HCT116 (cell line): ENCODE data around the gene NKAIN4. TPM values are rescaled to one million over a fixed set of nuclear protein-coding genes. Genes with fewer than 3 reads are reported as not detected.

Experiments used
- ATAC-seq: fragments of 200-7000 bp; cut with Tn5 transposase; 2 replicates; pipeline ENCODE4 v1.9.1; 2020; ENCODE audit warnings: mild to moderate bottlenecking, moderate library complexity
- BruUV-seq: library from RNA; stranded (reverse); fragments of 400-500 nt; replicated peaks from 2 replicates; lab custom pipeline; 2021; lab: Mats Ljungman, UMichigan
- CTCF ChIA-PET: fragments of 300-600 bp; sonication (Branson Sonifier 250); formaldehyde crosslinking; loops from one replicate; lab custom pipeline; 2021; ENCODE audit warnings: antibody characterized with exemption; lab: Charles Lee
- POLR2A ChIA-PET: fragments of 300-600, 350-600 bp; sonication (Branson Sonifier 250); formaldehyde crosslinking; loops from one replicate; lab custom pipeline; 2021; ENCODE audit warnings: antibody characterized with exemption; lab: Charles Lee
- RAD21 ChIA-PET, 2 experiments: fragments of 300-600 bp; sonication (Branson Sonifier 250); formaldehyde crosslinking; loops; one replicate each; lab custom pipeline; 2023; ENCODE audit warnings: low total read pairs in 2 of 2; ENCODE audit not compliant: uncharacterized antibody in 2 of 2, unreplicated experiment in 2 of 2, low non-redundant PET in 1 of 2; lab: Charles Lee
- DNase-seq: peaks from one replicate; pipeline ENCODE4 v3.0.0-alpha.2; 2010; ENCODE audit warnings: low read depth, low spot score
- H2AFZ ChIP-seq: fragments of 200-600 bp; shearing (Covaris generic), sonication (generic); 2 replicates; pipeline ENCODE4 v1.6.1; 2017; ENCODE audit warnings: low read depth, mixed run types, mixed read lengths, antibody characterized with exemption, low read length; ENCODE audit not compliant: poor library complexity, severe bottlenecking
- H3K27ac ChIP-seq: 2 replicates; pipeline ENCODE4 v1.5.1; 2012; ENCODE audit warnings: low read depth, low read length
- H3K27me3 ChIP-seq: fragments of 200-600 bp; sonication (generic); 2 replicates; pipeline ENCODE4 v1.6.1; 2016; ENCODE audit warnings: mixed run types, low read length, mixed read lengths; ENCODE audit not compliant: insufficient read depth
- H3K36me3 ChIP-seq, 2 experiments: fragments of 200-500 bp in 1 of 2; fragments of 200-600 bp in 1 of 2; sonication (Bioruptor generic) in 1 of 2; sonication (generic) in 1 of 2; 2 replicates each; pipeline versions ENCODE4 v1.5.1 to v1.6.1; 2014 to 2016; ENCODE audit warnings: low read length in 2 of 2, inconsistent platforms in 1 of 2, mixed read lengths in 1 of 2, mixed run types in 1 of 2; ENCODE audit not compliant: insufficient read depth in 2 of 2, control insufficient read depth in 1 of 2
- H3K4me1 ChIP-seq, 2 experiments: fragments of 200-600 bp in 1 of 2; sonication (generic) in 1 of 2; 2 replicates each; pipeline versions ENCODE4 v1.5.1 to v1.6.1; 2012 to 2017; ENCODE audit warnings: low read length in 2 of 2, inconsistent platforms in 1 of 2, mild to moderate bottlenecking in 1 of 2, mixed read lengths in 1 of 2, mixed run types in 1 of 2, moderate library complexity in 1 of 2; ENCODE audit not compliant: insufficient read depth in 2 of 2, control insufficient read depth in 1 of 2
- H3K4me2 ChIP-seq: fragments of 200-600 bp; sonication (generic); 2 replicates; pipeline ENCODE4 v1.6.1; 2017; ENCODE audit warnings: mixed run types, low read length, mixed read lengths
- H3K4me3 ChIP-seq, 2 experiments: fragments of 200-600 bp in 1 of 2; sonication (generic) in 1 of 2; replicated peaks in 1 of 2; 2 replicates each; pipeline ENCODE4 v1.5.1; 2011 to 2016; ENCODE audit warnings: low read length in 2 of 2, control low read depth in 1 of 2, low read depth in 1 of 2, mild to moderate bottlenecking in 1 of 2, mixed read lengths in 1 of 2, mixed run types in 1 of 2
- H3K79me2 ChIP-seq: fragments of 200-600 bp; sonication (generic); 2 replicates; pipeline ENCODE4 v1.6.1; 2017; ENCODE audit warnings: mild to moderate bottlenecking, mixed run types, low read length, moderate library complexity, mixed read lengths; ENCODE audit not compliant: insufficient read depth
- H3K9ac ChIP-seq: fragments of 200-600 bp; sonication (generic); 2 replicates; pipeline ENCODE4 v1.6.1; 2016; ENCODE audit warnings: low read length, mixed read lengths
- H3K9me2 ChIP-seq: fragments of 200-600 bp; sonication (generic), shearing (Covaris generic); 2 replicates; pipeline ENCODE4 v1.6.1; 2017; ENCODE audit warnings: mixed run types, mild to moderate bottlenecking, moderate library complexity; ENCODE audit not compliant: insufficient read depth
- H3K9me3 ChIP-seq, 2 experiments: fragments of 200-500 bp in 1 of 2; fragments of 200-600 bp in 1 of 2; sonication (Bioruptor generic) in 1 of 2; sonication (generic) in 1 of 2; 2 replicates each; pipeline ENCODE4 v1.6.1; 2014 to 2017; ENCODE audit warnings: low read length in 2 of 2, mixed read lengths in 2 of 2, inconsistent platforms in 1 of 2, low read depth in 1 of 2, mild to moderate bottlenecking in 1 of 2, mixed run types in 1 of 2, moderate library complexity in 1 of 2; ENCODE audit not compliant: control insufficient read depth in 1 of 2, insufficient read depth in 1 of 2
- H4K20me1 ChIP-seq: fragments of 200-600 bp; sonication (generic), shearing (Covaris generic); 2 replicates; pipeline ENCODE4 v1.6.1; 2017; ENCODE audit warnings: mixed run types, mild to moderate bottlenecking, moderate library complexity; ENCODE audit not compliant: insufficient read depth
- CBX3 ChIP-seq: IDR thresholded peaks from 2 replicates; pipeline ENCODE4 v1.6.1; 2012; ENCODE audit warnings: low read depth
- CEBPB ChIP-seq: IDR thresholded peaks from 2 replicates; pipeline ENCODE4 v1.6.1; 2012; ENCODE audit warnings: low read depth
- EZH2 ChIP-seq: fragments of 200-600 bp; sonication (generic); IDR thresholded peaks from 2 replicates; pipeline ENCODE4 v1.6.1; 2017; ENCODE audit warnings: antibody characterized with exemption, mixed run types
- EZH2phosphoT487 ChIP-seq: fragments of 200-600 bp; IDR thresholded peaks from 2 replicates; pipeline ENCODE4 v1.6.1; 2018; ENCODE audit warnings: antibody characterized with exemption, borderline replicate concordance
- POLR2AphosphoS5 ChIP-seq: IDR thresholded peaks from 2 replicates; pipeline ENCODE4 v1.6.1; 2011; ENCODE audit warnings: mild to moderate bottlenecking, low read depth, low read length, moderate library complexity
- RAD21 ChIP-seq: IDR thresholded peaks from 2 replicates; pipeline ENCODE4 v1.6.1; 2012; ENCODE audit warnings: low read depth, mild to moderate bottlenecking
- TCF7L2 ChIP-seq: IDR thresholded peaks from 2 replicates; pipeline ENCODE4 v1.7.0; 2011; ENCODE audit warnings: borderline replicate concordance, inconsistent platforms; ENCODE audit not compliant: insufficient read depth, insufficient read length; ENCODE audit errors: extremely low read depth
- YY1 ChIP-seq: IDR thresholded peaks from 2 replicates; pipeline ENCODE4 v1.6.1; 2011; ENCODE audit warnings: low read length, low read depth, moderate library complexity, mild to moderate bottlenecking; ENCODE audit not compliant: insufficient replicate concordance; ENCODE audit errors: extremely low read depth
- ZNF274 ChIP-seq: fragments of 200-500 bp; sonication (Bioruptor generic); IDR thresholded peaks from 2 replicates; pipeline ENCODE4 v1.6.1; 2014; ENCODE audit warnings: mild to moderate bottlenecking, low read depth, low read length, inconsistent platforms
- intact Hi-C: fragments of 100-400 bp; cut with micrococcal nuclease; formaldehyde crosslinking; loops from 2 replicates; pipeline ENCODE4 v1.10.0; 2022
- total RNA-seq: library from RNA; stranded (reverse); gene quantifications from one replicate; pipeline ENCODE4 v1.2.1, GENCODE V29; 2021; ENCODE audit not compliant: unreplicated experiment
- TF ChIP-seq, protein P1 (sequence below), 3 experiments: fragments of 200-600 bp in 1 of 3; sonication (generic) in 1 of 3; IDR thresholded peaks in 2 of 3; conservative IDR thresholded peaks in 1 of 3; 2 replicates each; pipeline ENCODE4 v1.5.1; 2012 to 2017; ENCODE audit warnings: low read depth in 2 of 3, low read length in 2 of 3, antibody characterized with exemption in 1 of 3, borderline replicate concordance in 1 of 3, control low read depth in 1 of 3, mild to moderate bottlenecking in 1 of 3, mixed read lengths in 1 of 3, mixed run types in 1 of 3, moderate library complexity in 1 of 3; ENCODE audit not compliant: insufficient read depth in 1 of 3
- TF ChIP-seq, protein P2 (sequence below): IDR thresholded peaks from 2 replicates; pipeline ENCODE4 v1.6.1; 2012
- TF ChIP-seq, protein P3 (sequence below): IDR thresholded peaks from 2 replicates; pipeline ENCODE4 v1.6.1; 2012; ENCODE audit warnings: low read depth

Gene NKAIN4
- total RNA-seq, 1 experiment from 2014 or later, result not detected

DNA sequence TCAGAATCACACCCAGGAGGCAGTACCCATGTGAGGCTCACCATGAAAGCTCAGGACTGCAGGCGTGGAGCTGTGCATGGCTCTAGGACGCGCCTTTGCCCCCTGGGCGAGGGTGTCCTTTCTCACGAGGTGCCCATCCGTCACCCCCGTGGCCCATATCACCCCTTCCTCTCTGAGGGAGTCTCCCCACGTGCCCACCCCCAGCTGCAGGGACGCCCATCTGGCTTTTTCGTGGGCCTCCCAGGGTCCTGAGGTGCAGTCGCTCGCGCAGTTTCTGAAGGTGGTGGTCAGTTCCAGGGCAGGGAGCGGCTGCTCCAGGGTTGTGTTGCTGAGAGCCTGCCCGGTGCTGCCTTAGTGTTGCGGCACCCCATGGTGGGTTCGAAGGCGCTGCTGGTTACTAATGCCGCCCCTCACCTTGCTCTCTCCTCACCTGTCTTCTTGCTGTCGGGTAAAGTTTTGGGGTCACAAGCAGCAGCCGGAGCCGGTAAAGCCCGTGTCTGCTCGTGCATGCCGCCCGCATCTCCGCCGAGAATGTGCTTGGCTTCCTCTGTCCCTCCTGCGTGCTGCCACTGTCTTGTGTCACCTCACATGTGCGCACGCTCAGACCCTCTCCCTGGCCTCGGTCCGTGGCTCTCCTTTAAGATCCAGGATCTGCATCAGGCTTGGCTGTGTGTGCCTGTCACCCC is 29.3 kb upstream of the NKAIN4 start:
- no TSS peak for BruUV-seq
- intact Hi-C loops, result no loop called here
- POLR2A ChIA-PET, result no interaction called here

More for the DNA sequence above, 29.3 kb upstream of the NKAIN4 start:
- Histone ChIP-seq H3K4me2 (no peak overlapping the region), H3K27ac (no peak overlapping the region), H3K9me3 (no peaks in the 10 kb centered on the region), H3K27me3 (no peaks in the 10 kb centered on the region), H3K4me1 (no peaks in the 10 kb centered on the region), H3K79me2 (no peaks in the 10 kb centered on the region), H3K9ac (no peak overlapping the region), H3K36me3 (peaks cover 7 to 20% of the 10 kb centered on the region in 2 experiments; a peak in 3 of 4 replicates), H2AFZ (no peak overlapping the region), H3K4me3 (no peak overlapping the region), H3K9me2 (no peaks in the 10 kb centered on the region), H4K20me1 (no peaks in the 10 kb centered on the region)
- CTCF ChIA-PET, result interaction anchor here (1.7 kb wide), 1 partner anchor 60 kb away, joined by 7 read pairs; no protein-coding TSS in a partner anchor
- ATAC-seq (no peak), DNase-seq (no peak)
- RAD21 ChIA-PET, result no interaction called here
- no peak for TF ChIP-seq EZH2phosphoT487
- no peak for TF ChIP-seq POLR2AphosphoS5
- TF ChIP-seq CBX3, result no peak
- TF ChIP-seq CEBPB, result no peak
- TF ChIP-seq, protein P1, sequence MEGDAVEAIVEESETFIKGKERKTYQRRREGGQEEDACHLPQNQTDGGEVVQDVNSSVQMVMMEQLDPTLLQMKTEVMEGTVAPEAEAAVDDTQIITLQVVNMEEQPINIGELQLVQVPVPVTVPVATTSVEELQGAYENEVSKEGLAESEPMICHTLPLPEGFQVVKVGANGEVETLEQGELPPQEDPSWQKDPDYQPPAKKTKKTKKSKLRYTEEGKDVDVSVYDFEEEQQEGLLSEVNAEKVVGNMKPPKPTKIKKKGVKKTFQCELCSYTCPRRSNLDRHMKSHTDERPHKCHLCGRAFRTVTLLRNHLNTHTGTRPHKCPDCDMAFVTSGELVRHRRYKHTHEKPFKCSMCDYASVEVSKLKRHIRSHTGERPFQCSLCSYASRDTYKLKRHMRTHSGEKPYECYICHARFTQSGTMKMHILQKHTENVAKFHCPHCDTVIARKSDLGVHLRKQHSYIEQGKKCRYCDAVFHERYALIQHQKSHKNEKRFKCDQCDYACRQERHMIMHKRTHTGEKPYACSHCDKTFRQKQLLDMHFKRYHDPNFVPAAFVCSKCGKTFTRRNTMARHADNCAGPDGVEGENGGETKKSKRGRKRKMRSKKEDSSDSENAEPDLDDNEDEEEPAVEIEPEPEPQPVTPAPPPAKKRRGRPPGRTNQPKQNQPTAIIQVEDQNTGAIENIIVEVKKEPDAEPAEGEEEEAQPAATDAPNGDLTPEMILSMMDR (IDR thresholded peaks at IDR 0.05 in 2 of 3, conservative IDR thresholded peaks at IDR 0.05 in 1 of 3; ENCODE audit: borderline replicate concordance in 1 of 3, insufficient read depth in 1 of 3, low read depth in 2 of 3, low read length in 2 of 3), result no peak
- TF ChIP-seq EZH2, result no peak
- TF ChIP-seq, protein P2, sequence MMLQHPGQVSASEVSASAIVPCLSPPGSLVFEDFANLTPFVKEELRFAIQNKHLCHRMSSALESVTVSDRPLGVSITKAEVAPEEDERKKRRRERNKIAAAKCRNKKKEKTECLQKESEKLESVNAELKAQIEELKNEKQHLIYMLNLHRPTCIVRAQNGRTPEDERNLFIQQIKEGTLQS, result no peak
- no peak for TF ChIP-seq RAD21
- TF ChIP-seq YY1, result no peak
- TF ChIP-seq ZNF274, result no peak
- TF ChIP-seq, protein P3, sequence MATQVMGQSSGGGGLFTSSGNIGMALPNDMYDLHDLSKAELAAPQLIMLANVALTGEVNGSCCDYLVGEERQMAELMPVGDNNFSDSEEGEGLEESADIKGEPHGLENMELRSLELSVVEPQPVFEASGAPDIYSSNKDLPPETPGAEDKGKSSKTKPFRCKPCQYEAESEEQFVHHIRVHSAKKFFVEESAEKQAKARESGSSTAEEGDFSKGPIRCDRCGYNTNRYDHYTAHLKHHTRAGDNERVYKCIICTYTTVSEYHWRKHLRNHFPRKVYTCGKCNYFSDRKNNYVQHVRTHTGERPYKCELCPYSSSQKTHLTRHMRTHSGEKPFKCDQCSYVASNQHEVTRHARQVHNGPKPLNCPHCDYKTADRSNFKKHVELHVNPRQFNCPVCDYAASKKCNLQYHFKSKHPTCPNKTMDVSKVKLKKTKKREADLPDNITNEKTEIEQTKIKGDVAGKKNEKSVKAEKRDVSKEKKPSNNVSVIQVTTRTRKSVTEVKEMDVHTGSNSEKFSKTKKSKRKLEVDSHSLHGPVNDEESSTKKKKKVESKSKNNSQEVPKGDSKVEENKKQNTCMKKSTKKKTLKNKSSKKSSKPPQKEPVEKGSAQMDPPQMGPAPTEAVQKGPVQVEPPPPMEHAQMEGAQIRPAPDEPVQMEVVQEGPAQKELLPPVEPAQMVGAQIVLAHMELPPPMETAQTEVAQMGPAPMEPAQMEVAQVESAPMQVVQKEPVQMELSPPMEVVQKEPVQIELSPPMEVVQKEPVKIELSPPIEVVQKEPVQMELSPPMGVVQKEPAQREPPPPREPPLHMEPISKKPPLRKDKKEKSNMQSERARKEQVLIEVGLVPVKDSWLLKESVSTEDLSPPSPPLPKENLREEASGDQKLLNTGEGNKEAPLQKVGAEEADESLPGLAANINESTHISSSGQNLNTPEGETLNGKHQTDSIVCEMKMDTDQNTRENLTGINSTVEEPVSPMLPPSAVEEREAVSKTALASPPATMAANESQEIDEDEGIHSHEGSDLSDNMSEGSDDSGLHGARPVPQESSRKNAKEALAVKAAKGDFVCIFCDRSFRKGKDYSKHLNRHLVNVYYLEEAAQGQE, result no peak
- no peak for TF ChIP-seq TCF7L2
